Measurements from ENCODE around the gene NCOA6.

Gene NCOA6

GRCh38 chr20:34806255-34806654 lies 19.2 kb downstream of the NCOA6 start:
- Histone ChIP-seq H3K4me1 (ENCODE audit: low read length) (peaks cover 6% of the 10 kb centered on the region; the same call in 1 of the 2 replicates), H4K20me1 (ENCODE audit: insufficient read depth, low read length) (no peaks in the 10 kb centered on the region), H3K9me2 (replicated peaks; ENCODE audit: insufficient read depth, low read length) (no peaks in the 10 kb centered on the region), H3K79me2 (ENCODE audit: low read length) (peaks cover 64% of the 10 kb centered on the region), H3K9ac (ENCODE audit: low read length) (no peak overlapping the region), H3K27ac (ENCODE audit: low read length) (no peak overlapping the region), H3K27me3 (replicated peaks; ENCODE audit: insufficient read depth, low read length) (no peaks in the 10 kb centered on the region), H3K4me3 (ENCODE audit: low read length) (no peak overlapping the region), H3K9me3 (replicated peaks; ENCODE audit: insufficient read depth, low read length) (no peaks in the 10 kb centered on the region), H3F3A (ENCODE audit: insufficient read depth, low read length) (no peaks in the 10 kb centered on the region), H3K36me3 (replicated peaks; ENCODE audit: insufficient read depth, low read length) (no peaks in the 10 kb centered on the region), H3K4me2 (ENCODE audit: low read depth, low read length) (no peak overlapping the region), H2AFZ (ENCODE audit: low read length) (no peak overlapping the region)
- DNase-seq: no peak
- TF ChIP-seq CTCF (IDR thresholded peaks at IDR 0.05; ENCODE audit: low read length) (no peak), EZH2 (optimal IDR thresholded peaks at IDR 0.05; ENCODE audit: low read depth, low read length) (no peak), EZH2phosphoT487 (IDR thresholded peaks at IDR 0.05; ENCODE audit: low read length) (no peak)

- Histone ChIP-seq H4K20me1 (ENCODE audit: insufficient read depth, low read length) (no peaks in the 10 kb centered on the region), H3K27ac (ENCODE audit: low read length) (no peak overlapping the region), H2AFZ (ENCODE audit: low read length) (no peak overlapping the region), H3K4me3 (ENCODE audit: low read length) (no peak overlapping the region), H3F3A (ENCODE audit: insufficient read depth, low read length) (no peaks in the 10 kb centered on the region), H3K4me2 (ENCODE audit: low read depth, low read length) (no peak overlapping the region), H3K36me3 (replicated peaks; ENCODE audit: insufficient read depth, low read length) (no peaks in the 10 kb centered on the region), H3K9me2 (replicated peaks; ENCODE audit: insufficient read depth, low read length) (no peaks in the 10 kb centered on the region), H3K4me1 (ENCODE audit: low read length) (peaks cover 9% of the 10 kb centered on the region; the same call in 1 of the 2 replicates), H3K79me2 (ENCODE audit: low read length) (peaks cover 90% of the 10 kb centered on the region), H3K9ac (ENCODE audit: low read length) (no peak overlapping the region), H3K27me3 (replicated peaks; ENCODE audit: insufficient read depth, low read length) (no peaks in the 10 kb centered on the region), H3K9me3 (replicated peaks; ENCODE audit: insufficient read depth, low read length) (no peaks in the 10 kb centered on the region)
- DNase-seq: no peak
- no peak for TF ChIP-seq EZH2phosphoT487 (IDR thresholded peaks at IDR 0.05; ENCODE audit: low read length)
Measured at GRCh38 chr20:34798871-34799270, 26.6 kb downstream of the NCOA6 start.

- Histone ChIP-seq H3K4me1 (ENCODE audit: low read length) (peaks cover 9% of the 10 kb centered on the region; the same call in 1 of the 2 replicates), H3K9me2 (replicated peaks; ENCODE audit: insufficient read depth, low read length) (no peaks in the 10 kb centered on the region), H4K20me1 (ENCODE audit: insufficient read depth, low read length) (no peaks in the 10 kb centered on the region), H3K9me3 (replicated peaks; ENCODE audit: insufficient read depth, low read length) (no peaks in the 10 kb centered on the region), H3K9ac (ENCODE audit: low read length) (no peak overlapping the region), H3K4me3 (ENCODE audit: low read length) (no peak overlapping the region), H3K27ac (ENCODE audit: low read length) (no peak overlapping the region), H3K79me2 (ENCODE audit: low read length) (peaks cover 91% of the 10 kb centered on the region), H3K27me3 (replicated peaks; ENCODE audit: insufficient read depth, low read length) (no peaks in the 10 kb centered on the region), H3K4me2 (ENCODE audit: low read depth, low read length) (no peak overlapping the region), H2AFZ (ENCODE audit: low read length) (no peak overlapping the region), H3K36me3 (replicated peaks; ENCODE audit: insufficient read depth, low read length) (no peaks in the 10 kb centered on the region), H3F3A (ENCODE audit: insufficient read depth, low read length) (no peaks in the 10 kb centered on the region)
- no peak for DNase-seq
- TF ChIP-seq CTCF (IDR thresholded peaks at IDR 0.05; ENCODE audit: low read length) (no peak), EZH2 (optimal IDR thresholded peaks at IDR 0.05; ENCODE audit: low read depth, low read length) (no peak), EZH2phosphoT487 (IDR thresholded peaks at IDR 0.05; ENCODE audit: low read length) (no peak)
Measured at GRCh38 chr20:34798328-34798727, 27.1 kb downstream of the NCOA6 start.

- Histone ChIP-seq H3K9me3 (replicated peaks; ENCODE audit: insufficient read depth, low read length) (no peaks in the 10 kb centered on the region), H3K79me2 (ENCODE audit: low read length) (peaks cover 93% of the 10 kb centered on the region), H2AFZ (ENCODE audit: low read length) (no peak overlapping the region), H3K36me3 (replicated peaks; ENCODE audit: insufficient read depth, low read length) (no peaks in the 10 kb centered on the region), H3K27ac (ENCODE audit: low read length) (no peak overlapping the region), H3K4me1 (ENCODE audit: low read length) (peaks cover 13% of the 10 kb centered on the region), H3K4me3 (ENCODE audit: low read length) (no peak overlapping the region), H4K20me1 (ENCODE audit: insufficient read depth, low read length) (no peaks in the 10 kb centered on the region), H3F3A (ENCODE audit: insufficient read depth, low read length) (no peaks in the 10 kb centered on the region), H3K27me3 (replicated peaks; ENCODE audit: insufficient read depth, low read length) (no peaks in the 10 kb centered on the region), H3K9me2 (replicated peaks; ENCODE audit: insufficient read depth, low read length) (no peaks in the 10 kb centered on the region), H3K9ac (ENCODE audit: low read length) (no peak overlapping the region), H3K4me2 (ENCODE audit: low read depth, low read length) (no peak overlapping the region)
- no peak for TF ChIP-seq EZH2phosphoT487 (IDR thresholded peaks at IDR 0.05; ENCODE audit: low read length)
- TF ChIP-seq CTCF (IDR thresholded peaks at IDR 0.05; ENCODE audit: low read length): no peak
- TF ChIP-seq EZH2 (optimal IDR thresholded peaks at IDR 0.05; ENCODE audit: low read depth, low read length): no peak
- DNase-seq: no peak
Measured at GRCh38 chr20:34797012-34797995, 28.1 kb downstream of the NCOA6 start.

Data from MM.1S (cell line).